Thyroid gland (tissue), 4 donors: ENCODE measurements around the gene GPR89A.
"Not testable (repeated sequence)": the region's sequence is repeated elsewhere in the genome, so short reads cannot be mapped to it uniquely, and the experiment has no call there.

Experiments used
- CTCF ChIP-seq, 6 experiments: fragments of 200-600 bp in 3 of 6; fragments of 450-650 bp in 3 of 6; sonication (generic) in 3 of 6; IDR thresholded peaks; one replicate each; pipeline ENCODE4 v1.5.1; 2016 to 2019; ENCODE audit warnings: antibody characterized with exemption in 6 of 6, mild to moderate bottlenecking in 2 of 6, inconsistent platforms in 1 of 6, moderate library complexity in 1 of 6
- POLR2A ChIP-seq, 2 donors: fragments of 450-650 bp; IDR thresholded peaks; one replicate each; pipeline ENCODE4 v1.6.1; 2017; ENCODE audit warnings: antibody characterized with exemption in 2 of 2, mild to moderate bottlenecking in 2 of 2, moderate library complexity in 1 of 2

GRCh38 chr1:145673217-145673616 is 65.4 kb downstream of the GPR89A start:
- TF ChIP-seq CTCF, POLR2A (IDR thresholded peaks at IDR 0.05): not testable (repeated sequence)
